ENCODE measurements around the gene TNFSF15.

The TNFSF15 gene

GRCh38 chr9:114811966-114812636, 6.3 kb upstream of the TNFSF15 start:
- no peak for ATAC-seq
- TF ChIP-seq TOX (CRISPR knock-in tag; IDR thresholded peaks at IDR 0.05; ENCODE audit: borderline replicate concordance) (no peak), ISL1 (CRISPR knock-in tag; IDR thresholded peaks at IDR 0.05) (0 out of 2 replicates have a peak, but pooled peaks have one; percentile 27)

GRCh38 chr9:114811301-114811700, 5.5 kb upstream of the TNFSF15 start:
- TF ChIP-seq TSHZ2 (CRISPR knock-in tag; IDR thresholded peaks at IDR 0.05), result no peak
- no peak for TF ChIP-seq TCF4 (CRISPR knock-in tag; IDR thresholded peaks at IDR 0.05; ENCODE audit: borderline replicate concordance)
- TF ChIP-seq ZFP3 (CRISPR knock-in tag; IDR thresholded peaks at IDR 0.05), result no peak
- ATAC-seq, result peak; percentile 53; the same call in 2 of the 3 replicates

GRCh38 chr9:114810614-114811013, 4.8 kb upstream of the TNFSF15 start:
- TF ChIP-seq ZFP30 (CRISPR knock-in tag; IDR thresholded peaks at IDR 0.05) (no peak), TSHZ2 (CRISPR knock-in tag; IDR thresholded peaks at IDR 0.05) (no peak), TCF4 (CRISPR knock-in tag; IDR thresholded peaks at IDR 0.05; ENCODE audit: borderline replicate concordance) (no peak), PPARA (CRISPR knock-in tag; IDR thresholded peaks at IDR 0.05; ENCODE audit: borderline replicate concordance) (no peak), SNAI2 (CRISPR knock-in tag; IDR thresholded peaks at IDR 0.05) (no peak), OSR1 (CRISPR knock-in tag; IDR thresholded peaks at IDR 0.05) (no peak), ZNF565 (CRISPR knock-in tag; conservative IDR thresholded peaks at IDR 0.05; ENCODE audit: low read depth) (no peak), CREB5 (CRISPR knock-in tag; IDR thresholded peaks at IDR 0.05; ENCODE audit: low read depth) (no peak), POU6F1 (CRISPR knock-in tag; IDR thresholded peaks at IDR 0.05; ENCODE audit: borderline replicate concordance, low read depth) (no peak), PATZ1 (CRISPR knock-in tag; IDR thresholded peaks at IDR 0.05; ENCODE audit: borderline replicate concordance) (no peak), ARNTL (CRISPR knock-in tag; IDR thresholded peaks at IDR 0.05; ENCODE audit: borderline replicate concordance, low read depth) (no peak), ZNF70 (CRISPR knock-in tag; IDR thresholded peaks at IDR 0.05) (no peak), ZNF8 (CRISPR knock-in tag; IDR thresholded peaks at IDR 0.05) (no peak), RARB (CRISPR knock-in tag; IDR thresholded peaks at IDR 0.05) (no peak)
- no peak for ATAC-seq

- no peak for ATAC-seq
- TF ChIP-seq TOX (CRISPR knock-in tag; IDR thresholded peaks at IDR 0.05; ENCODE audit: borderline replicate concordance), result no peak
- no peak for TF ChIP-seq POU6F1 (CRISPR knock-in tag; IDR thresholded peaks at IDR 0.05; ENCODE audit: borderline replicate concordance, low read depth)
- no peak for TF ChIP-seq CSRNP3 (CRISPR knock-in tag; IDR thresholded peaks at IDR 0.05)
- TF ChIP-seq ZNF70 (CRISPR knock-in tag; IDR thresholded peaks at IDR 0.05), result no peak
- TF ChIP-seq SNAI2 (CRISPR knock-in tag; IDR thresholded peaks at IDR 0.05), result no peak
- no peak for TF ChIP-seq BACH2 (CRISPR knock-in tag; IDR thresholded peaks at IDR 0.05; ENCODE audit: borderline replicate concordance)
- TF ChIP-seq ZNF565 (CRISPR knock-in tag; conservative IDR thresholded peaks at IDR 0.05; ENCODE audit: low read depth), result no peak
- TF ChIP-seq ZC3H10 (CRISPR knock-in tag; IDR thresholded peaks at IDR 0.05), result no peak
- TF ChIP-seq ESRRG (CRISPR knock-in tag; IDR thresholded peaks at IDR 0.05), result no peak
- TF ChIP-seq ZFP3 (CRISPR knock-in tag; IDR thresholded peaks at IDR 0.05), result no peak
Measured at GRCh38 chr9:114806526-114806900, 674 bp upstream of the TNFSF15 start.

All from SK-N-SH treated with all-trans-retinoic acid at 6 μM for 48 hours (cell line).